ENCODE results near the gene VSIG8.

The VSIG8 gene

GRCh38 chr1:159854693-159855192 is 7.7 kb downstream of the VSIG8 start:
- DNase-seq, result peak; percentile 61

GRCh38 chr1:159854116-159854692 is 8.3 kb downstream of the VSIG8 start:
- DNase-seq, result no peak

GRCh38 chr1:159853417-159854115 is 8.9 kb downstream of the VSIG8 start:
- no peak for DNase-seq

- no peak for DNase-seq
These were observed 11.1 kb downstream of the VSIG8 start for GRCh38 chr1:159851407-159851806.

- DNase-seq, result no peak
These were observed 12.7 kb downstream of the VSIG8 start for GRCh38 chr1:159849626-159850366.

GRCh38 chr1:159848326-159848725 is 14.1 kb downstream of the VSIG8 start:
- no peak for DNase-seq

GRCh38 chr1:159847231-159847630 is 15.2 kb downstream of the VSIG8 start:
- DNase-seq, result no peak

- no peak for DNase-seq
These were observed 16.5 kb downstream of the VSIG8 start for GRCh38 chr1:159845751-159846629.

- DNase-seq, result no peak
These were observed 19.0 kb downstream of the VSIG8 start for GRCh38 chr1:159843459-159843858.

GRCh38 chr1:159841749-159842148 is 20.7 kb downstream of the VSIG8 start:
- DNase-seq, result no peak

- no peak for DNase-seq
These were observed 23.2 kb downstream of the VSIG8 start for GRCh38 chr1:159839116-159839849.

GRCh38 chr1:159838715-159839114 is 23.7 kb downstream of the VSIG8 start:
- DNase-seq, result no peak

GRCh38 chr1:159835862-159836525 is 26.5 kb downstream of the VSIG8 start:
- DNase-seq, result no peak

- no peak for DNase-seq
These were observed 27.1 kb downstream of the VSIG8 start for GRCh38 chr1:159835356-159835755.

- no peak for DNase-seq
These were observed 30.1 kb downstream of the VSIG8 start for GRCh38 chr1:159832309-159832708.

- no peak for DNase-seq
These were observed 30.9 kb downstream of the VSIG8 start for GRCh38 chr1:159831412-159832141.

- DNase-seq, result no peak
These were observed 31.7 kb downstream of the VSIG8 start for GRCh38 chr1:159830722-159831121.

GRCh38 chr1:159829822-159830465 is 32.5 kb downstream of the VSIG8 start:
- no peak for DNase-seq

- DNase-seq, result no peak
These were observed 33.2 kb downstream of the VSIG8 start for GRCh38 chr1:159829273-159829634.

GRCh38 chr1:159828581-159829272 is 33.7 kb downstream of the VSIG8 start:
- no peak for DNase-seq

All from NCI-H1092 (cell line).